ENCODE results near the gene ZCCHC24. TPM values are rescaled to one million over a fixed set of nuclear protein-coding genes. Genes with fewer than 3 reads are reported as not detected.

Gene ZCCHC24
- total RNA-seq = 6.6 and 8.2 TPM in 2 replicates

GRCh38 chr10:79445161-79445976, at the start of gene ZCCHC24:
ZCCHC24 (minus strand) TSS chr10:79445624; CDS start chr10:79445440, 184 bp downstream.

GRCh38 chr10:79347226-79347893, 98.1 kb downstream of the ZCCHC24 start, which contains the start of gene PPIF:
PPIF (plus strand) TSS chr10:79347469; CDS start chr10:79347549, 80 bp downstream.

Other genes starting within 250 kb of the ZCCHC24 start
- 29.1 and 33.2 TPM in 2 replicates for gene PPIF, start 98.2 kb downstream of the ZCCHC24 start, total RNA-seq
- gene EIF5AL1, start 66.9 kb upstream of the ZCCHC24 start, total RNA-seq = 1.3 TPM in 2 replicates
- not detected in 2 replicates for gene SFTPA2, start 114.8 kb upstream of the ZCCHC24 start, total RNA-seq
- not detected in 2 replicates for gene SFTPA1, start 165.3 kb upstream of the ZCCHC24 start, total RNA-seq